Gastrocnemius medialis (tissue), 4 donors: ENCODE data around the gene SORT1.

Experiments used
- CTCF ChIP-seq, 5 experiments: fragments of 450-650 bp in 3 of 5; fragments of 200-600 bp in 2 of 5; sonication (generic) in 2 of 5; IDR thresholded peaks in 4 of 5; conservative IDR thresholded peaks in 1 of 5; 1 replicate in 4 of 5; 2 replicates in 1 of 5; pipeline ENCODE4 v1.5.1; 2016 to 2019; ENCODE audit warnings: antibody characterized with exemption in 5 of 5, mild to moderate bottlenecking in 3 of 5, moderate library complexity in 3 of 5
- POLR2A ChIP-seq, 2 donors: fragments of 450-650 bp; IDR thresholded peaks; one replicate each; pipeline ENCODE4 v1.6.1; 2017; ENCODE audit warnings: antibody characterized with exemption in 2 of 2, mild to moderate bottlenecking in 2 of 2, moderate library complexity in 2 of 2

GRCh38 chr1:109259674-109260557 lies 137.8 kb downstream of the SORT1 start:
- TF ChIP-seq CTCF (IDR thresholded peaks at IDR 0.05 in 4 of 5, conservative IDR thresholded peaks at IDR 0.05 in 1 of 5) (no peak), POLR2A (IDR thresholded peaks at IDR 0.05) (no peak)
